GM12892 (cell line): ENCODE results near the gene MED12.

Experiments used
- POLR2A ChIP-seq: IDR thresholded peaks from 2 replicates; pipeline ENCODE4 v1.6.1; 2011; ENCODE audit warnings: low read depth, low read length, control low read depth
- POLR2AphosphoS5 ChIP-seq: IDR thresholded peaks from 2 replicates; pipeline ENCODE4 v1.6.1; 2011; ENCODE audit warnings: low read depth, low read length, control low read depth

DNA sequence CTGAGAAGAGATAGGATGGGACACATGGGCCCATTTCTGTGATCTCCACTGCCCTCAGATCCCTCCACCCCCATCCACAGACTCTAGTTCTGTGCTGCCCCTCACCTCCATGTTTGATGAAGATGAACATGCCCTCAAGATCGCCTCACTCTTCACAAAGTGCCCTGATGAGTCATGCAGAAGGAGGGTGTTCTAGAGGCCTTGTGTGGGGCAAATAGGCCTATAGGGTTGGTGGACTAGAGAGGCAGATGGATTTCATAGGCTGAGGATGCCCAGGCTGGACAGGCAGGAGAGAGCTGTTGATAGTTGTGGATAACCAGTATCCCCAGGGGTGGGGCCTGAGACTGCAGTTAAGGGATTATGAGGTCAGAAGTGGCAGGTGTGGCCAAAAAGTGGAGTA is 12.0 kb upstream of the MED12 start, which contains the start of gene CXorf65:
- no peak for TF ChIP-seq POLR2A
- TF ChIP-seq POLR2AphosphoS5 = no peak
